ENCODE data around the gene B3GALT6. TPM values are rescaled to one million over a fixed set of nuclear protein-coding genes. Genes with fewer than 3 reads are reported as not detected.

B3GALT6 gene
- total RNA-seq, 1 donor from 2014 or later: 15.8 TPM

DNA sequence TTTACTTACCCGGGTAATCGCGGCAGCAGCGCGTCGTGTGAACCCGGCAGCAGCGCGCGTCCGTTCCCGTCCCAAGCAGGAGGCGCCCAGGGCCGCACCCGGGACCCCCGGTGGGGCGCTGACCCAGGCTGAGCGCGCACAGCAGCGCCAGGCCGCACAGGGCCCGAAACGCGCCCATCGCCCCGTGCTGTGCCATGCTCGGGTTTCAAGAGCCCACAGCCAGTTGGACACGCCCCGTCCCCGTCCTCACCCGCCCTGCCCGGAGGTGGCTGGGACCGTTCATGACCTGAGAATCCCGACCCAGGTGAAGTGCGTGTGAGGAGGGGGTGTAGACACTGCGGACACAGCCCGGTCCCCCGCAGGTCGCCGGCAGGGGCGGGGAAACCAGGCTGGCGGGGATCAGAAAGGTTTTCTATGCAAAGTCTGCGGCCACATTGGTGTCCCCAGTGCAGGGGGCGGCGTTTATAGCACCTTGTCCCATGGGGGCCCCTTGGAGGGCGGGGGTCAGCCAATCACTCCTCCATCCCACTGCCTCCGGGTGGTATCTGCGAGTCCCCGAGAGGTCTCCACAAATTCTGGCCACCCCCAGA is 25.6 kb upstream of the B3GALT6 start, which contains the start of gene TNFRSF18:
Gene TNFRSF18, minus strand, starts transcription at position 217 of the 590 bp plus-strand sequence. Its CDS starts 21 bp downstream, at position 196.
- Histone ChIP-seq H3K27ac (no peak within 1 kb of the TSS), H3K9ac (no peak within 1 kb of the TSS), H3K36me3 (no peaks in the 10 kb centered on the region), H3K9me3 (ENCODE audit: low read depth) (no peaks in the 10 kb centered on the region), H3K4me2 (peak within 1 kb of the TSS; percentile 86), H3K27me3 (peaks cover 58% of the 10 kb centered on the region), H4K20me1 (ENCODE audit: low read depth) (no peaks in the 10 kb centered on the region), H3K4me3 (peak within 1 kb of the TSS; percentile 35), H2AFZ (replicated peaks) (no peak within 1 kb of the TSS), H3K4me1 (no peaks in the 10 kb centered on the region), H3K79me2 (ENCODE audit: low read depth) (no peaks in the 10 kb centered on the region), H3F3A (ENCODE audit: low read depth) (no peaks in the 10 kb centered on the region)
- H3K9me3 Mint-ChIP-seq: no peaks in the 10 kb centered on the region
- H3K27ac Mint-ChIP-seq: no peak within 1 kb of the TSS
- H3K27me3 Mint-ChIP-seq (ENCODE audit: insufficient read depth, low read depth): peaks cover 7% of the 10 kb centered on the region
- peak; percentile 65 for TF ChIP-seq EZH2 (IDR thresholded peaks at IDR 0.05)
- TF ChIP-seq EZH2phosphoT487 (IDR thresholded peaks at IDR 0.05): peak; percentile 68
- TF ChIP-seq, protein P1, sequence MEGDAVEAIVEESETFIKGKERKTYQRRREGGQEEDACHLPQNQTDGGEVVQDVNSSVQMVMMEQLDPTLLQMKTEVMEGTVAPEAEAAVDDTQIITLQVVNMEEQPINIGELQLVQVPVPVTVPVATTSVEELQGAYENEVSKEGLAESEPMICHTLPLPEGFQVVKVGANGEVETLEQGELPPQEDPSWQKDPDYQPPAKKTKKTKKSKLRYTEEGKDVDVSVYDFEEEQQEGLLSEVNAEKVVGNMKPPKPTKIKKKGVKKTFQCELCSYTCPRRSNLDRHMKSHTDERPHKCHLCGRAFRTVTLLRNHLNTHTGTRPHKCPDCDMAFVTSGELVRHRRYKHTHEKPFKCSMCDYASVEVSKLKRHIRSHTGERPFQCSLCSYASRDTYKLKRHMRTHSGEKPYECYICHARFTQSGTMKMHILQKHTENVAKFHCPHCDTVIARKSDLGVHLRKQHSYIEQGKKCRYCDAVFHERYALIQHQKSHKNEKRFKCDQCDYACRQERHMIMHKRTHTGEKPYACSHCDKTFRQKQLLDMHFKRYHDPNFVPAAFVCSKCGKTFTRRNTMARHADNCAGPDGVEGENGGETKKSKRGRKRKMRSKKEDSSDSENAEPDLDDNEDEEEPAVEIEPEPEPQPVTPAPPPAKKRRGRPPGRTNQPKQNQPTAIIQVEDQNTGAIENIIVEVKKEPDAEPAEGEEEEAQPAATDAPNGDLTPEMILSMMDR (IDR thresholded peaks at IDR 0.05): no peak
- peak; percentile 69 for DNase-seq (ENCODE audit: low spot score)
- no peaks in the 10 kb centered on the region for H3K36me3 Mint-ChIP-seq
- no peaks in the 10 kb centered on the region for H3K4me1 Mint-ChIP-seq
- H3K4me3 Mint-ChIP-seq: no peak within 1 kb of the TSS

DNA sequence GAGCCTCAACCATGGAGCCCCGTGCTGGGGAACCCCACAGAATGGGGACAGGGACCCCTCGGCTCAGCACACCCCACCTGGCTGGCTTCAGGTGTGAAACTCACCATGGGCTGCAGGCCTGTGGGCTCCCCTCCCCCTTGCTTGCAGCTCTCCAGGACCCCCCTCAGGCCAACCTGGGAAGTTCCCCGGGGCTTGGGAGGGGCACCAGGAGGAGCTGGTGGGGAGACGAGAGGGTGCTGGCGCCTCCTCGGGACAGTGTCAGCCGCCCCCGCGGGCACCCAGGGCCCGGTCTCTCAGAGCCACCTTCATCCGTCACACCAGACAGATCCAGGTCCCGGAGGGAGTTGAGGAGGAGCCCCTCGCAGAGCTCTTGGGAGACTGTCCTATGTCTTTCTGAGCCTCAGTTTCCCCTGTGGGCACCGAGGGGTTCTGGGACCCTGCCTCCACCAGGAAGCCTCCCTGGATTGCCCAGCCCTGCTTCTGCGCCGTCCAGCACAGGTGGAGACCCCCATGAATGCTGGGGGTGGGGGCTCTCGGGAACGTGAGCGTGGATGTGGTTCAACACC is 25.0 kb upstream of the B3GALT6 start:
- Histone ChIP-seq H2AFZ (replicated peaks) (no peak overlapping the region), H3K9me3 (ENCODE audit: low read depth) (no peaks in the 10 kb centered on the region), H3K27ac (no peak overlapping the region), H3K36me3 (no peaks in the 10 kb centered on the region), H3K9ac (no peak overlapping the region), H4K20me1 (ENCODE audit: low read depth) (no peaks in the 10 kb centered on the region), H3K4me3 (no peak overlapping the region), H3F3A (ENCODE audit: low read depth) (no peaks in the 10 kb centered on the region), H3K27me3 (peaks cover 55% of the 10 kb centered on the region), H3K4me1 (no peaks in the 10 kb centered on the region), H3K79me2 (ENCODE audit: low read depth) (no peaks in the 10 kb centered on the region), H3K4me2 (peak overlapping the region; percentile 86)
- Mint-ChIP-seq H3K27ac (no peak overlapping the region), H3K4me1 (no peaks in the 10 kb centered on the region), H3K4me3 (no peak overlapping the region), H3K9me3 (no peaks in the 10 kb centered on the region), H3K27me3 (ENCODE audit: insufficient read depth, low read depth) (peaks cover 7% of the 10 kb centered on the region), H3K36me3 (no peaks in the 10 kb centered on the region)
- TF ChIP-seq EZH2 (IDR thresholded peaks at IDR 0.05) (peak; percentile 1), EZH2phosphoT487 (IDR thresholded peaks at IDR 0.05) (no peak)
- TF ChIP-seq, protein P1 (IDR thresholded peaks at IDR 0.05): peak; percentile 15
- no peak for DNase-seq (ENCODE audit: low spot score)

DNA sequence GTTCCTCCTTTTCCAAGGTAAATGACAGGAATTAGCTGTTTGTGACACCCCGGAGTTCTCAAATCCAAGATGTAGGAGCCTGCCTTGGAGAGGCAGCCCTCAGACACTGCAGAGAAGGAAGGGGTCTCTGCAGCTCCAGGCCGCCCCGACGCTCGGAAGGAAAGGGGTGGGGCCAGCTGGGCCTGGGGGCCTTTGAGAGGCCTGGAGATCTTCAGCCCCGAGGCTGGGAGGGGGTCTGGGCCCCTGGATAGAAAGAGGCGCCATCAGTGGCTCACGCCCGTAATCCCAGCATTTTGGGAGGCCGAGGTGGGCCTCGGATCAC is 24.5 kb upstream of the B3GALT6 start:
- TF ChIP-seq, protein P1 (IDR thresholded peaks at IDR 0.05): no peak
- no peak for TF ChIP-seq EZH2 (IDR thresholded peaks at IDR 0.05)
- no peak for TF ChIP-seq EZH2phosphoT487 (IDR thresholded peaks at IDR 0.05)
- Mint-ChIP-seq H3K9me3 (no peaks in the 10 kb centered on the region), H3K27me3 (ENCODE audit: insufficient read depth, low read depth) (peaks cover 7% of the 10 kb centered on the region), H3K27ac (no peak overlapping the region), H3K4me1 (no peaks in the 10 kb centered on the region), H3K4me3 (no peak overlapping the region), H3K36me3 (no peaks in the 10 kb centered on the region)
- Histone ChIP-seq H3K4me1 (no peaks in the 10 kb centered on the region), H4K20me1 (ENCODE audit: low read depth) (no peaks in the 10 kb centered on the region), H3K27me3 (peaks cover 55% of the 10 kb centered on the region), H3K9ac (no peak overlapping the region), H2AFZ (replicated peaks) (no peak overlapping the region), H3F3A (ENCODE audit: low read depth) (no peaks in the 10 kb centered on the region), H3K27ac (no peak overlapping the region), H3K9me3 (ENCODE audit: low read depth) (no peaks in the 10 kb centered on the region), H3K4me3 (no peak overlapping the region), H3K79me2 (ENCODE audit: low read depth) (no peaks in the 10 kb centered on the region), H3K4me2 (no peak overlapping the region), H3K36me3 (no peaks in the 10 kb centered on the region)
- no peak for DNase-seq (ENCODE audit: low spot score)
